Stomach (tissue), 9 donors: ENCODE results near the gene SUPT4H1. TPM values are rescaled to one million over a fixed set of nuclear protein-coding genes. Genes with fewer than 3 reads are reported as not detected.

Experiments
- DNase-seq, 2 donors: peaks; one replicate each; pipeline versions ENCODE4 v3.0.0 to v3.0.0-alpha.2; 2013 to 2019
- H3K27ac ChIP-seq, 5 donors: fragments of 200-600 bp in 4 of 5; sonication (generic) in 4 of 5; one replicate each; pipeline ENCODE4 v1.5.1; 2013 to 2019; ENCODE audit warnings: mild to moderate bottlenecking in 1 of 5, moderate library complexity in 1 of 5
- H3K27me3 ChIP-seq, 3 donors: fragments of 200-600 bp; sonication (generic); one replicate each; pipeline ENCODE4 v1.5.1; 2017 to 2019; ENCODE audit warnings: mixed run types in 1 of 3
- H3K36me3 ChIP-seq, 4 donors: fragments of 200-600 bp; sonication (generic); 1 replicate in 3 of 4; 2 replicates in 1 of 4; pipeline ENCODE4 v1.5.1; 2016 to 2019
- H3K4me1 ChIP-seq, 4 donors: fragments of 200-600 bp; sonication (generic); one replicate each; pipeline ENCODE4 v1.5.1; 2016 to 2019
- H3K4me3 ChIP-seq, 4 donors: fragments of 200-600 bp; sonication (generic) in 3 of 4; one replicate each; pipeline ENCODE4 v1.5.1; 2016 to 2019; ENCODE audit warnings: mild to moderate bottlenecking in 1 of 4
- H3K9me3 ChIP-seq, 4 donors: fragments of 200-600 bp; sonication (generic); one replicate each; pipeline ENCODE4 v1.5.1; 2016 to 2019
- EP300 ChIP-seq: sonication (generic); formaldehyde crosslinking; IDR thresholded peaks from one replicate; pipeline ENCODE4 v1.6.1; 2017; ENCODE audit warnings: antibody characterized with exemption
- POLR2A ChIP-seq, 4 donors: fragments of 450-650 bp; IDR thresholded peaks; one replicate each; pipeline ENCODE4 v1.6.1; 2016; ENCODE audit warnings: antibody characterized with exemption in 4 of 4, control low read depth in 2 of 4, mild to moderate bottlenecking in 1 of 4, moderate library complexity in 1 of 4
- POLR2AphosphoS5 ChIP-seq, 3 donors: sonication (generic); formaldehyde crosslinking; IDR thresholded peaks; one replicate each; pipeline ENCODE4 v1.6.1; 2016; ENCODE audit warnings: antibody characterized with exemption in 3 of 3
- WGBS, 5 donors: extraction: QIAGEN DNeasy Blood & Tissue Kit in 3 of 5; methylation state at CpG; one replicate each; pipeline versions ENCODE4 v1.1.5 to v1.1.7; 2013 to 2018; 5-methylcytosine and 5-hydroxymethylcytosine counted together
- intact Hi-C: fragments of 100-400 bp; cut with DNase I; formaldehyde crosslinking; loops from one replicate; pipeline ENCODE4 v1.15.1; 2023; ENCODE audit warnings: low total_unique reads
- polyA plus RNA-seq, 3 donors: library from polyadenylated mRNA; stranded (reverse); fragments of 200-250 nt; gene quantifications; one replicate each; pipeline ENCODE4 v1.2.3, GENCODE V29; 2013
- total RNA-seq, 5 donors: library from RNA; depleted of rRNA; stranded (reverse); fragments of >200 nt; gene quantifications; one replicate each; pipeline versions ENCODE4 v1.1.0 to v1.2.3, GENCODE V29; 2014 to 2016
- TF ChIP-seq, protein P1 (sequence below), 7 experiments: fragments of 450-650 bp in 4 of 7; fragments of 200-600 bp in 3 of 7; sonication (generic) in 3 of 7; IDR thresholded peaks; one replicate each; pipeline ENCODE4 v1.5.1; 2016 to 2019; ENCODE audit warnings: antibody characterized with exemption in 7 of 7, control low read depth in 2 of 7, mild to moderate bottlenecking in 1 of 7
- donor health status: healthy with polysubstance abuse.
- donor health status: Bipolar disorder and iron deficiency.
- donor health status: healthy.

SUPT4H1 gene
- total and polyA plus RNA-seq, 8 donors: 6.7 to 80.9 (median 43.1) TPM

DNA sequence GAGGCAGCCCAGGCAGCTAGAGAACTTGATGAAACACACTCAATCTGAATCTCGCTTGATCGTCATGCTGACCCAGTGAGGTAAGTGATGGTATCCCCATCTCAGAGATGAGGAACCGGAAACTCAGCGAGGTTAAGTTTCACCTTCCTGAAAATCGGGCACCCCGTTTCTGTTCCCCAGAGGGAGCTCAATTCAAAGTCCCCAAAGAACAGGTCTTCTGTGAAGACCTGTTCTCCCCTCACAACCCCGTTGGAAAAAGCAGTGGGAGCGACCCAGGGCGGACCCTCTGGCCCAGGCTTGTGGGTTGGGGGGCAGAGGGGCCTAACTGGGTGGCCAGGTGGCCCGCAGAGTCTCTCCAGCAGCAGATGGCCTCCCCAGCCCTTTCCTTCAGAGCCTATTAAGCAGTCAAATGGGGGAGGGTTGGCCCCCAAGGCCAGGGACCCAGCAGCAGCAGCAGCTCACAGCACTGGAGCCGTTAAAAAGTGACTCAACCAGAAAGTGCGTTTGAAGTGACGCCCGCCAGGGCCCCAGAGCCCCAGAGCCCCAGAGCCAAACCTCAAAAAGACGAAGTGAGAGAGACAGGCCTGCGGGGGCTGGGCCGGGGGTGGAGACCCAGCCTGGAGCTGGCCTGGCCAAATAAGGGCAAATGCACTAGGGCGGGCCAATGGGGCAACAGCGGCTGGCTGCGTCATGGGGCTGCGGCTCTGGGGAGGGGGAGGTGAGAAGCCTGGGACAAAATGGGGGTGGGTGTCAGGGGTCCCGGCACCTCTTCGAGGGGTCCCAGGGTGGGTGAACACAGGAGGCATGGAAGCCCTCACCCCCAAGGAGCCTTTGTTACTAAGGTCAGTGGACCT is 14.2 kb downstream of the SUPT4H1 start:
- Histone ChIP-seq H3K27ac (peak overlapping the region; percentile 83 to 93 (median 87)), H3K4me1 (peaks cover 10 to 83% (median 30%) of the 10 kb centered on the region in 4 donors), H3K36me3 (peaks cover 0 to 1% (median 0%) of the 10 kb centered on the region in 4 donors), H3K9me3 (no peaks in the 10 kb centered on the region), H3K4me3 (peak overlapping the region in 3 of 4 donors; percentile 14 to 22 (median 19)), H3K27me3 (peaks cover 0 to 21% (median 0%) of the 10 kb centered on the region in 3 donors)
- intact Hi-C loops: no loop called here
- WGBS, 5 donors: 32 to 39% (median 38%) methylated on average over 22 to 23 of the region's 23 CpGs
- TF ChIP-seq EP300: no peak
- peak in 2 of 3 donors; percentile 43 to 52 for TF ChIP-seq POLR2AphosphoS5 (IDR thresholded peaks at IDR 0.05)
- peak; percentile 74 to 90 for DNase-seq

DNA sequence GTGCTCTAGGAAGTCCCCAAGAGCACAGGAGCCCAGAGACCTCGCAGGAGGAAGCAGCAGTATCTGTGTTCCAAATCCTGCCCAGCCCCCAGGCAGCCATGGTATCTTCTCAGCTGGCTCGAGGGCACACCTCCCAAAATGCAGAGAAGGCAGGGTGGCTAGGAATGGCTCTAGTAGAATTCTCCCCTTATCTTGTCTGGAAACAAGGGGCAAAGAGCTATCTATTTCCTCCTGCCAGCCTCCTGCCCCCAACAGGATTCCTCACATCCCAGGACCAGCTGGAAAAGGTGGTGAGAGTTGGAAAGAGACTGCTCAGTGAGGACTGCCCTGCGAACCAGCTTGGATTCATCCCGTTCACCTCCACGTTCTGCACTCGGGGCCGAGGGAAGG is 14.8 kb downstream of the SUPT4H1 start:
- DNase-seq: no peak
- Histone ChIP-seq H3K27ac (peak overlapping the region; percentile 83 to 93 (median 87)), H3K9me3 (no peaks in the 10 kb centered on the region), H3K36me3 (no peaks in the 10 kb centered on the region), H3K4me1 (peaks cover 10 to 83% (median 30%) of the 10 kb centered on the region in 4 donors), H3K27me3 (peaks cover 0 to 23% (median 0%) of the 10 kb centered on the region in 3 donors), H3K4me3 (peak overlapping the region in 2 of 4 donors; percentile 14 to 19)
- intact Hi-C loops: no loop called here
- 41 to 54% (median 52%) methylated on average over 7 of the region's 7 CpGs for WGBS, 5 donors
- TF ChIP-seq EP300: no peak
- TF ChIP-seq, protein P1, sequence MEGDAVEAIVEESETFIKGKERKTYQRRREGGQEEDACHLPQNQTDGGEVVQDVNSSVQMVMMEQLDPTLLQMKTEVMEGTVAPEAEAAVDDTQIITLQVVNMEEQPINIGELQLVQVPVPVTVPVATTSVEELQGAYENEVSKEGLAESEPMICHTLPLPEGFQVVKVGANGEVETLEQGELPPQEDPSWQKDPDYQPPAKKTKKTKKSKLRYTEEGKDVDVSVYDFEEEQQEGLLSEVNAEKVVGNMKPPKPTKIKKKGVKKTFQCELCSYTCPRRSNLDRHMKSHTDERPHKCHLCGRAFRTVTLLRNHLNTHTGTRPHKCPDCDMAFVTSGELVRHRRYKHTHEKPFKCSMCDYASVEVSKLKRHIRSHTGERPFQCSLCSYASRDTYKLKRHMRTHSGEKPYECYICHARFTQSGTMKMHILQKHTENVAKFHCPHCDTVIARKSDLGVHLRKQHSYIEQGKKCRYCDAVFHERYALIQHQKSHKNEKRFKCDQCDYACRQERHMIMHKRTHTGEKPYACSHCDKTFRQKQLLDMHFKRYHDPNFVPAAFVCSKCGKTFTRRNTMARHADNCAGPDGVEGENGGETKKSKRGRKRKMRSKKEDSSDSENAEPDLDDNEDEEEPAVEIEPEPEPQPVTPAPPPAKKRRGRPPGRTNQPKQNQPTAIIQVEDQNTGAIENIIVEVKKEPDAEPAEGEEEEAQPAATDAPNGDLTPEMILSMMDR (IDR thresholded peaks at IDR 0.05): no peak
- TF ChIP-seq POLR2AphosphoS5 (IDR thresholded peaks at IDR 0.05): no peak
- no peak for TF ChIP-seq POLR2A (IDR thresholded peaks at IDR 0.05)

DNA sequence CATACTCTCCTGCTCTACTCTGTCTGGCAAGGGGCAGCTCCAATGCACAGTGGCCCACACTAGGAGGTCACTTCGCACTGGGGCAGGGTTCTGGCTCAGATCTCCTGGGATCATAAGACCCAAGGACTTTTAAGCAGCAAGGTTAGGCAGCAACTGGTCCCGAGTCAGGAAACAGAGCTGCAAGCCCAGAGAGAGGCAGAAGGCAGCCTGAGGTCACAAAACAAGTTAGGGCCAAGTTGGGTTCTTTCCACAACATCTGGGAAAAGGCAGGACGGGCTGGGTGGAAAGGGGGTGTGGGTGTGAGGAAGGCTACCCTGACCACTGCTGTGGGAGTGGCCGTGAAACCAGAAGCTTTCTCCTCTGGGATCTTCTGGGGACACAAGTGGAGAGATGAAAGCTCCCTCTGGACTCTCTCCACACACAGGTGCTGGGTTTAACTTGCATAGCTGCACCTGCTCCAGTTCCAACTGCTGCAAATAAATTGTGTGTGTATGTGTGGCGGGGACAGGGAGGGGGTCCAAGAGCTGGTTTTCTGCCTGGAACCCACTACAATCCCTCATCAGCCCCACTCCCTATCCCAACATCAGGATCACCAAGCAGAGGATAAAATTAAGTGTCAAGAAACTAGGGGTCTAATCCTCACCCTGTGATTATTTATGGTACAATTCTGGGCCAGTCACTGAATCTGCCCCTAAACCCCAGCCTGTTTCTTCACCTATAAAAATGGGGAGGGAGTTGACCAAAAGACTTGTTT is 15.4 kb downstream of the SUPT4H1 start:
- peak overlapping the region; percentile 83 to 93 (median 87) for H3K27ac ChIP-seq
- peaks cover 0 to 23% (median 0%) of the 10 kb centered on the region in 3 donors for H3K27me3 ChIP-seq
- H3K4me1 ChIP-seq: peaks cover 10 to 83% (median 30%) of the 10 kb centered on the region in 4 donors
- DNase-seq: no peak
- intact Hi-C loops: no loop called here
- no peak overlapping the region for H3K4me3 ChIP-seq
- TF ChIP-seq EP300 (no peak), POLR2A (IDR thresholded peaks at IDR 0.05) (no peak), POLR2AphosphoS5 (IDR thresholded peaks at IDR 0.05) (no peak)
- TF ChIP-seq, protein P1 (IDR thresholded peaks at IDR 0.05): no peak
- no peaks in the 10 kb centered on the region for H3K36me3 ChIP-seq
- no peaks in the 10 kb centered on the region for H3K9me3 ChIP-seq
- 27 to 52% (median 46%) methylated on average over 5 of the region's 5 CpGs for WGBS, 5 donors

DNA sequence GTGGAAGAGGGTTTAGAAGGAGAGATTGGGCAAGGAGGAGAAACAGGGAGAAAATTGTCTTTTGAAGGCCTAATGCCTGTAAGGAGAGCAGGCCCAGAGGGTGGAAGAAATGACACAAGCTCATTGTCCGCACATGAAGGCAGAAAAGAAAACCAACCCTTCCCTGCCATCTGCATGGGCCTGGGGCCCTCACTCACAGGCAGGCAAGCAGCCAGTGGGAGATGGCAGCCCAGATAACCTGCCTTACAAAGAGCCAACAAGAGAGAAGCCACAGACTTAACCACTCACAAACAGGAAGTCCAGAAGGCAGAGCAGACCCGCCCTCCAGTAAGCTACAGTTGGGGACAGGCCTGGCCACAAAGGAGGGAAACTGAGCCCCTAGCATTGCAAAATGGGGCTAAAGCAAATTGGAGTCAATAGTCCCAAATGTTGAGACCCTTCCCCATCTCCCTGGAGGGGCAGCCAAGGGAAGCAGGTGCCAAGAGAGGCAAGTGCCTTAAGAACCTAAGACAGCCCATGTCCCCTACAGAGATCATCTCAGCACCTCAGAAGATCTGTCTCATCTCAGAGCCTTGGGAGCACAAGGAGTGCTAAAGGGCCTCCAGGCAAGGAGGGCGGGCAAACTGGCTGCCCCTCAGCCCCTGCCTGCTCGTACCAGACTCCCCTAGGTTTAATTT is 16.1 kb downstream of the SUPT4H1 start:
- peak overlapping the region; percentile 33 to 93 (median 87) for H3K27ac ChIP-seq
- no peaks in the 10 kb centered on the region for H3K36me3 ChIP-seq
- DNase-seq: peak; percentile 53 to 68
- peak in 2 of 3 donors; percentile 36 to 56 for TF ChIP-seq POLR2AphosphoS5 (IDR thresholded peaks at IDR 0.05)
- TF ChIP-seq, protein P1 (IDR thresholded peaks at IDR 0.05): no peak
- WGBS, 5 donors: 49 to 70% (median 58%) methylated on average over 4 of the region's 4 CpGs
- peaks cover 10 to 76% (median 30%) of the 10 kb centered on the region in 4 donors for H3K4me1 ChIP-seq
- intact Hi-C loops: no loop called here
- peaks cover 0 to 23% (median 0%) of the 10 kb centered on the region in 3 donors for H3K27me3 ChIP-seq
- H3K4me3 ChIP-seq: no peak overlapping the region
- no peaks in the 10 kb centered on the region for H3K9me3 ChIP-seq
